Mesenchymal stem cell (in vitro differentiated cells and primary cell): ENCODE results near the gene NINL.

Experiments used
- DNase-seq: peaks from one replicate; pipeline ENCODE4 v3.0.0-alpha.2; 2013
- H2AFZ ChIP-seq: one replicate; pipeline ENCODE4 v1.6.1; 2013; ENCODE audit warnings: low read depth, mild to moderate bottlenecking, control low read depth, inconsistent platforms, low read length, moderate library complexity
- H2AK5ac ChIP-seq: 2 replicates; pipeline ENCODE4 v1.6.1; 2013; ENCODE audit warnings: low read length, moderate library complexity, mild to moderate bottlenecking, inconsistent platforms; ENCODE audit not compliant: severe bottlenecking
- H2BK120ac ChIP-seq: one replicate; pipeline ENCODE4 v1.6.1; 2013; ENCODE audit warnings: low read depth, mild to moderate bottlenecking, inconsistent platforms, low read length, moderate library complexity
- H2BK12ac ChIP-seq, 2 experiments: one replicate each; pipeline ENCODE4 v1.6.1; 2013; ENCODE audit warnings: inconsistent platforms in 2 of 2, low read length in 2 of 2, mild to moderate bottlenecking in 2 of 2, moderate library complexity in 2 of 2, control low read depth in 1 of 2
- H2BK15ac ChIP-seq: one replicate; pipeline ENCODE4 v1.6.1; 2013; ENCODE audit warnings: mild to moderate bottlenecking, low read depth, inconsistent platforms; ENCODE audit not compliant: poor library complexity, severe bottlenecking
- H2BK5ac ChIP-seq: 2 replicates; pipeline ENCODE4 v1.6.1; 2013; ENCODE audit warnings: low read depth, mild to moderate bottlenecking, low read length, control low read depth, inconsistent platforms; ENCODE audit not compliant: poor library complexity, severe bottlenecking
- H3K14ac ChIP-seq, 2 experiments: one replicate each; pipeline ENCODE4 v1.6.1; 2013; ENCODE audit warnings: inconsistent platforms in 2 of 2, low read length in 2 of 2, control low read depth in 1 of 2, mild to moderate bottlenecking in 1 of 2, moderate library complexity in 1 of 2
- H3K18ac ChIP-seq, 2 experiments: one replicate each; pipeline ENCODE4 v1.6.1; 2013; ENCODE audit warnings: inconsistent platforms in 2 of 2, low read length in 2 of 2, control low read depth in 1 of 2, low read depth in 1 of 2, mild to moderate bottlenecking in 1 of 2
- H3K23ac ChIP-seq, 2 experiments: one replicate each; pipeline ENCODE4 v1.6.1; 2013; ENCODE audit warnings: inconsistent platforms in 2 of 2, low read length in 2 of 2, mild to moderate bottlenecking in 2 of 2, moderate library complexity in 2 of 2, control low read depth in 1 of 2
- H3K27ac ChIP-seq: 2 replicates; pipeline ENCODE4 v1.5.1; 2013; ENCODE audit warnings: mild to moderate bottlenecking, moderate library complexity, low read length, control low read depth, inconsistent platforms; ENCODE audit not compliant: poor library complexity, severe bottlenecking
- H3K27me3 ChIP-seq, 2 experiments: 2 replicates each; pipeline versions ENCODE4 v1.6.1 to v1.7.0; 2013; ENCODE audit warnings: low read length in 2 of 2, mild to moderate bottlenecking in 2 of 2, moderate library complexity in 2 of 2, control low read depth in 1 of 2, inconsistent platforms in 1 of 2; ENCODE audit not compliant: control insufficient read depth in 1 of 2, insufficient read depth in 1 of 2
- H3K36me3 ChIP-seq, 2 experiments: 2 replicates each; pipeline versions ENCODE4 v1.6.1 to v1.7.0; 2013; ENCODE audit warnings: low read length in 2 of 2, control low read depth in 1 of 2, inconsistent platforms in 1 of 2, low read depth in 1 of 2, mild to moderate bottlenecking in 1 of 2; ENCODE audit not compliant: insufficient read depth in 2 of 2, control insufficient read depth in 1 of 2
- H3K4ac ChIP-seq, 2 experiments: one replicate each; pipeline ENCODE4 v1.6.1; 2013; ENCODE audit warnings: inconsistent platforms in 2 of 2, low read length in 2 of 2, mild to moderate bottlenecking in 2 of 2, moderate library complexity in 2 of 2, control low read depth in 1 of 2, low read depth in 1 of 2
- H3K4me1 ChIP-seq: 2 replicates; pipeline ENCODE4 v1.6.1; 2013; ENCODE audit warnings: low read depth, low read length, control low read depth; ENCODE audit not compliant: control insufficient read depth, insufficient read depth
- H3K4me2 ChIP-seq: 2 replicates; pipeline ENCODE4 v1.6.1; 2013; ENCODE audit warnings: low read length, mild to moderate bottlenecking, inconsistent platforms; ENCODE audit not compliant: poor library complexity, severe bottlenecking
- H3K4me3 ChIP-seq, 2 experiments: 2 replicates each; pipeline versions ENCODE4 v1.5.1 to v1.7.0; 2013; ENCODE audit warnings: low read length in 2 of 2, mild to moderate bottlenecking in 2 of 2, control low read depth in 1 of 2, low read depth in 1 of 2; ENCODE audit not compliant: insufficient read depth in 1 of 2
- H3K79me1 ChIP-seq: replicated peaks from 2 replicates; pipeline ENCODE4 v1.6.1; 2013; ENCODE audit warnings: mild to moderate bottlenecking, control low read depth, low read length, inconsistent platforms; ENCODE audit not compliant: poor library complexity, severe bottlenecking
- H3K9ac ChIP-seq: 2 replicates; pipeline ENCODE4 v1.7.0; 2013; ENCODE audit warnings: mild to moderate bottlenecking, low read length, moderate library complexity
- H3K9me3 ChIP-seq: 2 replicates; pipeline ENCODE4 v1.7.0; 2013; ENCODE audit warnings: mild to moderate bottlenecking, low read length; ENCODE audit not compliant: control insufficient read depth
- H4K8ac ChIP-seq: one replicate; pipeline ENCODE4 v1.6.1; 2013; ENCODE audit warnings: inconsistent platforms, mild to moderate bottlenecking, low read length, moderate library complexity
- H4K91ac ChIP-seq: one replicate; pipeline ENCODE4 v1.6.1; 2013; ENCODE audit warnings: mild to moderate bottlenecking, low read length, inconsistent platforms
- WGBS: methylation state at CpG from one replicate; pipeline ENCODE4 v1.1.7; 2013; ENCODE audit warnings: mixed read lengths; 5-methylcytosine and 5-hydroxymethylcytosine counted together

NINL gene

DNA sequence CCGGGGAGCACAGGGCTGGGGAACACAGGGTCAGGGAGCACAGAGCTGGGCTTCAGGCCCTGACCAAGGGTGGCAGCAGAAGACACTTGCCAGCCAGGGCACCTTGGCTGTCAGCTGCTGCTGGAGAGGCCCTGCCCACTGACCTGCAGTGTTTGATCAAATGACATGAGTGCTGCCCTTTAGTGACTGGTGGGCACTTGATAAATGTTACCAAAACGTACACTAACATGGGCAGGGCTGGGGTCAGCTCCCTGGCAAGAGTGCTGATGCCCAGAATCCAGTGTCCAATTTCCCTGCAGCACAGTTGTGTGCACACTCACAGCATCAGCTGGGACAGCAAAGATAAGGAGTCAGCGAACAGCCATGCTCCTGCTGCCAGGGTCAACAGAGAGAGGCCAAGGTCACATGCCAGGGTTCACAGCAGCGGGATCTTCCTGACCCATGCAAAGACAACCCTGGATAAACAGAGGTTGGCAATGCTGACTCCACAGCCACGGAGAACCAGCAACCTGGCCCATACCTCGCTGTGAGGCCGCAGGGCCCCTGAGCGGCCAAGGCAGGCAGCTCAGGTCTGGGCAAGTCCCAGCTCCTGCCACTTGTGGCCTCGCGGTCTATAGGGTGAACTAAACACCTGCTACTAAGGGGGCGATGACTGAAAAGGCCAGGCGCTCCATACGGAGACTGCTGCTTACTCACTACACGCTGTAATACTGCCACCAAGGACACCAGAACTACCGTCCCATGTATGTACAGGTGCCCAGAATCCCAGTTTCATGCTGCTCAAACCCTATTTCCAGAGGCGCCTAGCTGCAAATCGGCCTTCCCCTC lies 46.3 kb downstream of the NINL start:
- Histone ChIP-seq H2AK5ac (no peak overlapping the region), H3K23ac (no peak overlapping the region), H3K79me1 (peaks cover 41% of the 10 kb centered on the region), H3K27ac (no peak overlapping the region), H3K27me3 (no peaks in the 10 kb centered on the region), H3K9ac (peak overlapping the region; percentile 77), H4K91ac (no peak overlapping the region), H2BK120ac (no peak overlapping the region), H3K4ac (no peak overlapping the region), H3K9me3 (no peaks in the 10 kb centered on the region), H4K8ac (no peak overlapping the region), H2BK5ac (no peak overlapping the region), H3K18ac (no peak overlapping the region), H3K4me1 (peaks cover 21% of the 10 kb centered on the region), H3K14ac (peak overlapping the region in 1 of 2 experiments; percentile 29), H3K36me3 (peaks cover 0 to 9% of the 10 kb centered on the region in 2 experiments), H3K4me3 (peak overlapping the region in 1 of 2 experiments; percentile 73), H2AFZ (no peak overlapping the region), H2BK12ac (no peak overlapping the region), H2BK15ac (no peak overlapping the region), H3K4me2 (no peak overlapping the region)
- 91% methylated on average over 17 of the region's 17 CpGs for WGBS
- DNase-seq = no peak

DNA sequence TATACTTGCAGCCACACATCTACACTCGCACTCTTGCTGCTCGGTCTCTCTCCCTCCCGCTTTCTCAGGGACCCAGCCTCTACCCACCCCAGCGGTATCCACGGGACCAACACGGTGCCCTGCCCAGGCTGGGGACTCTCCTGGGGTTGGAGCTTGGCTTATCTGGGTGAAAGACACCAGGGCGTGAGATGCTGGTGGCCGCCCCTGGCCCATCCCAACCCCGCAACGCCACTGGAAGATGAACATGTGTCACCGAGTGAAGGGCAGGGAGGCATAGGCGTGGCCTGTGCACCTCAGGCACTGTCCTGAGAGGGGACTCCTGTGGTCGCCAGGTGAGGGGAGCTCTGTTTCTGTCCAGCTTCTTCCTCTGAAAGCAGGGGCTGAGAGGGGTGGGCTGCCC lies 47.4 kb downstream of the NINL start:
- Histone ChIP-seq H3K27me3 (no peaks in the 10 kb centered on the region), H2AFZ (no peak overlapping the region), H4K91ac (no peak overlapping the region), H4K8ac (peak overlapping the region; percentile 32), H3K9ac (no peak overlapping the region), H2BK5ac (no peak overlapping the region), H3K4me1 (peaks cover 19% of the 10 kb centered on the region), H2BK12ac (no peak overlapping the region), H3K18ac (no peak overlapping the region), H3K23ac (no peak overlapping the region), H2BK120ac (no peak overlapping the region), H3K9me3 (no peaks in the 10 kb centered on the region), H3K27ac (no peak overlapping the region), H3K14ac (no peak overlapping the region), H3K79me1 (peaks cover 41% of the 10 kb centered on the region), H2AK5ac (no peak overlapping the region), H2BK15ac (no peak overlapping the region), H3K4ac (no peak overlapping the region), H3K36me3 (peaks cover 0 to 9% of the 10 kb centered on the region in 2 experiments), H3K4me2 (no peak overlapping the region), H3K4me3 (no peak overlapping the region)
- no peak for DNase-seq
- whole genome bisulfite sequencing = 98% methylated on average over 12 of the region's 13 CpGs

DNA sequence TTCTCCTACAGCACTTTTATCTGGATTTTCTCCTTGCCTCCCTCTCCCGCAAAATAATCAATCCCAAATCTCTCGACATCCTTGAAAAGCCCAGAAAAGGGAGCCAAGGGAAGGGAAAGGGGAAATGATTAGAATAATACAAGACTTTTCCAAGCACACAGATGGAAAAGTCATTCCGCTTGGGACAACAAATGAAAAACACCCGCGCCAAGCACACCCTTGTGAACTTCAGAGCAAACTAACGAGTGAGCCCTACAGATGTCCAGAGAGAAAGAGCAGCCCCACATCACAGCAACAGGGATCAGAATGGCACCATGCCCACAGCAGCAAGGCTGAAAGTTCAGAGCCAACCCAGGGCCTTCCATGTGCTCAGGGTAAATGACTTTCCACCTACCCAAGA lies 49.6 kb downstream of the NINL start:
- H4K91ac ChIP-seq = no peak overlapping the region
- H3K4me1 ChIP-seq = peaks cover 14% of the 10 kb centered on the region
- peaks cover 53% of the 10 kb centered on the region for H3K79me1 ChIP-seq
- H2AFZ ChIP-seq = no peak overlapping the region
- H2AK5ac ChIP-seq = no peak overlapping the region
- WGBS = 96% methylated on average over 4 of the region's 6 CpGs
- no peak overlapping the region for H2BK15ac ChIP-seq
- H3K27me3 ChIP-seq = no peaks in the 10 kb centered on the region
- H3K9me3 ChIP-seq = no peaks in the 10 kb centered on the region
- no peak overlapping the region for H3K4me2 ChIP-seq
- no peak overlapping the region for H3K4me3 ChIP-seq
- no peak overlapping the region for H3K14ac ChIP-seq
- no peak overlapping the region for H3K18ac ChIP-seq
- no peak overlapping the region for H3K23ac ChIP-seq
- no peak overlapping the region for H4K8ac ChIP-seq
- peaks cover 0 to 14% of the 10 kb centered on the region in 2 experiments for H3K36me3 ChIP-seq
- H2BK120ac ChIP-seq = no peak overlapping the region
- no peak overlapping the region for H2BK12ac ChIP-seq
- H3K9ac ChIP-seq = peak overlapping the region; percentile 10
- no peak overlapping the region for H3K4ac ChIP-seq
- no peak overlapping the region for H3K27ac ChIP-seq
- no peak overlapping the region for H2BK5ac ChIP-seq
- no peak for DNase-seq

DNA sequence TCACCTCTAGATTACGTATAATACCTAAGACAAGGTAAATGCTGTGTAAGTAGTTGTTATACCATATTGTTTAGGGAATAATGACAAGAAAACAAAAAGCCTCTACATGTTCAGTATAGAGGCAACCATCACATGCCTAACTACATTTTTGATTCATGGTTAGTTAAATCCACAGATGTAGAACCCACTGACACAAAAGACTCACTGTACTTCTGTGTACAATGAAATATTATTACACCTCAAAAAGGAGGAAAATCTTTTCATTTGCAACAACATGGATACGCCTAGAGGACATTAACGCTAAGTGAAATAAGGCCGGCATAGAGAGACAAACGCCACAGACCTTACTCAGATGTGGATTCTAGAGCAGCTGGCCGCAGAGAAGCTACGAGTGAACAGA lies 50.5 kb downstream of the NINL start:
- H3K4me1 ChIP-seq = peaks cover 9% of the 10 kb centered on the region
- WGBS = 99% methylated on average over 6 of the region's 7 CpGs

More for the DNA sequence above, 50.5 kb downstream of the NINL start:
- H2BK15ac ChIP-seq = no peak overlapping the region
- H2AK5ac ChIP-seq = no peak overlapping the region
- H3K9me3 ChIP-seq = no peaks in the 10 kb centered on the region
- H2BK120ac ChIP-seq = no peak overlapping the region
- H3K4me2 ChIP-seq = no peak overlapping the region
- H4K8ac ChIP-seq = no peak overlapping the region
- H3K14ac ChIP-seq = no peak overlapping the region
- H3K27me3 ChIP-seq = no peaks in the 10 kb centered on the region
- no peak overlapping the region for H3K4ac ChIP-seq
- no peak overlapping the region for H3K23ac ChIP-seq
- no peak overlapping the region for H2BK12ac ChIP-seq
- peaks cover 0 to 14% of the 10 kb centered on the region in 2 experiments for H3K36me3 ChIP-seq
- peaks cover 54% of the 10 kb centered on the region for H3K79me1 ChIP-seq
- no peak overlapping the region for H2BK5ac ChIP-seq
- H3K27ac ChIP-seq = no peak overlapping the region
- no peak overlapping the region for H3K18ac ChIP-seq
- H3K4me3 ChIP-seq = no peak overlapping the region
- no peak overlapping the region for H4K91ac ChIP-seq
- no peak for DNase-seq
- H2AFZ ChIP-seq = no peak overlapping the region
- no peak overlapping the region for H3K9ac ChIP-seq
